T-helper 9 cell (primary cell): Measurements from ENCODE around the gene SULT2B1.
"Not testable (repeated sequence)": the region's sequence is repeated elsewhere in the genome, so short reads cannot be mapped to it uniquely, and the experiment has no call there.

ENCODE experiments used
- DNase-seq: peaks from one replicate; pipeline ENCODE4 v3.0.0-alpha.2; 2020

Gene SULT2B1

DNA sequence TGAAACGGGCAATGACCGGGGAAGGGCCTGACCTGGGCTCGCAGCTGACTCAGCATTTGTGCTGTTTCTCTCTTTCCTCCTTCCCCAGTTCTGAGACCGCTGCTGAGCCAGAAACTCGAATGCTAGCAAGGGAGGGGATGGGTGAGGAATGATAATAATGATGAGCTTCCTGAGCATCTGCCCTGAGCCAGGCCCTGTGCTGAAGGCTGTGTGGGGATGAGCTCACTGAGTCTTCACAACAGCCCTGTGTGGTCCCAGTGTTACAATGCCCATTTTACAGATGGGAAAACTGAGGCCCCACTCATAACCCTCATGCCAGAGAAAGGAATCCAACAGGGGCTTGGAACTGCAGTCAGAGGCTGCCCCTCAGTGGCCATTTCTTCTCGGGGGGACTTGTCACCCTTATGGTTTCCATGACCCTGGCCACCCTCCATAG, 8.1 kb downstream of the SULT2B1 start:
- no peak for DNase-seq

DNA sequence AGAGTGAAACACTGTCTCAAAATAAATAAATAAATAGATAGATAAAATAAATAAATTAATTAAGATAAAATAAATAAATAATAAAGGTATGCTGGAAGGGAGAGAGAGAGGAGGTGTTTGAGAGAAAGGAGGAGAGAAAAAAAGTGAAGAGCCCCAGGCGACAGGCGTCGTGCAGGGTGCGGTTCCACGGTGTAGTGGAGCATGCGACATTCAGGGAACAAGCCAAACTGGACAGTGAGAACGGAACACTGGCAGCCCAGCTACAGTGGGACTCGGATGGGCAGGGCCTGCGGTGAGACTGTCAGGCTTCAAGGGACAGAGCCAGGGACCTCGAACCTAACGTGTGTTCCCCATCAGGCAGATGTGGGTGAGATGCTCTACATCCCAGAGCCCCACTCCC, 9.4 kb downstream of the SULT2B1 start:
- DNase-seq = no peak

DNA sequence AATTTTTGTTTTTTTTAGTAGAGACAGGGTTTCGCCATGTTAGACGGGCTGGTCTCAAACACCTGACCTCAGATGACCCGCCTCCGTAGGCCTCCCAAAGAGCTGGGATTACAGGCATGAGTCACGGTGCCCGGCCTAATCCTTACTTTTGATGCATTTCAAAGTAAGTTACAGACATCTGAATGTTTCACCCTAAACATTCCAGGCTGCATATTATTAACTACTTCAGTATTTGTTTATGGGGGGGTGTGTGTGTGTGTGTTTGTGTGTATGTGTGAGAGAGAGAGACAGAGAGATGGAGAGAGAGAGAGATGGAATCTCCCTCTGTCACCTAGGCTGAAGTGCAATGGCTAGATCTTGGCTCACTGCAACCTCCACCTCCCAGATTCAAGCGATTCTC, 13.1 kb downstream of the SULT2B1 start:
- DNase-seq = no peak

DNA sequence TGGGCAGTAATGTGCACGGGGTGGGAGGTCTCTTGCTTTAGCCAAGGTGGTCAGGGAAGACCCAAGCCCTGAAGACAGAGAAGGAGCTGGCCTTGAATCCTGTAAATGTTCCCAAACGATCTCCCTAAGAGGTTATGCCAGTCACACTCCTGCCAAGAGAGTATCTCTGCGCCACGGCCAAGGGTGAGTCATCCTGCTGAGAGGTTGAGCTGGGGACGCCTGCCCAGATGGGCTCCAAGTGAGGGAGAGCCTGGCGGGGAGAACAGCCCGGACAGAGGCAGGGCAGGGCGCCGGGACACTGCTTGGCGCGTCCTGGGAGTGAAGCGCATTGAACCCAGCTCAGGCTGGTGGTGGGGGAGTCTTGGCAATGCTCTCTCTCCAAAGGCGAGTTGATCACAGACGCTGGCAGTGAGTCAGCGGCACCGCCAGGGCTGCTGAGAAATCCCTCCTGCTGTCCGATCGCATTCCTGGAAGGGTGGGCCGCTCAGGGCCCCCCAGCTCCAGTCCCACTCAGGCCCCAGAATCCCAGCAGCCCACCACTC, 16.4 kb downstream of the SULT2B1 start:
- DNase-seq = no peak

DNA sequence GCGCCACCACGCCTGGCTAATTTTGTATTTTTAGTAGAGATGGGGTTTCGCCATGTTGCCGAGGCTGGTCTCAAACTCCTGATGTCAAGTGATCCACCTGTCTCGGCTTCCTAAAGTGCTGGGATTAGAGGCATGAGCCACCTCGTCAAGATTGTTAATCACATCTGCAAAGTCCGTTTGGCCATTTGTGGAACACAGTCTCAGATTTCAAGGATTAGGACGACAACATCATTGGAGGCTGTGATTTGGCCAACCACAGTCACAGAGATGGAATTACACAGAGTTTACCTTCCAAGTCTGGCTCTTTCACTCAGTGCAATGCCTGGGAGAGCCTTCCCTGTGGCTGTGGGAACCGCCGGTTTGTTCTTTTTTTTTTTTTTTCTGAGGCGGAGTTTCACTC, 17.8 kb downstream of the SULT2B1 start:
- DNase-seq = no peak

DNA sequence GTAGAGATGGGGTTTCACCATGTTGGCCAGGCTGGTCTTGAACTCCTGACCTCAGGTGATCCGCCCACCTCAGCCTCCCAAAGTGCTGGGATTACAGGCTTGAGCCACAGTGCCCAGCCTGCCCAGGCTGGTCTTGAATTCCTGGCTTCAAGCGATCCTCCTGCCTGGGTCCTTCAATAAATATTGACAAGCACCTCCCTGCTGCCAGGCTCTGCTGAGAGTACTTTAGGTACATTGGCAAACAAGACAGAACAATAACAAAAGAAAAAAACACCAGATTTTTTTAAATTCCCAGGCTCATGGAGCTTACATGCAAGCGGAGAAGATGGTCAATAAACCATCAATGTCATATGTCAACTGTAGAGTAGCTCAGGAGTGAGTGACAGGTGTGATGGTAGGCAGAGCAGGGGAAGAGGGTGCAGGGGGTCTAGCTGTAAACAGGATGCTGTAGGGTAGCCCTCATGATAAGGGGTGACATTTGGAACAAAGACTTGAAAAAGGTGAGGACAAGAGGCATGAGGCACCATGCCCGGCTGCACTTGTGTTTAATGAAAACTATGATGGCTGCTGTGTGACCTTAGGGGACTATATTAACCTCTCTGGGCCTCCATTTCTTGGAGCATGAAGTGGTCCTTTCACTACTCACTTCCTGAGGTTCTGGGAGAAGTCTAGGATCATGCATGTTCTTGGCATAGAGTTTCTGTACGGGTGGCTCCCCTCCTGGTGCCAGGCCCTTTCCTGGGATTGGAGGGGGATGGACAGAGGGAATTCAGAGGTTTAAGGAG, 19.6 kb downstream of the SULT2B1 start:
- no peak for DNase-seq

DNA sequence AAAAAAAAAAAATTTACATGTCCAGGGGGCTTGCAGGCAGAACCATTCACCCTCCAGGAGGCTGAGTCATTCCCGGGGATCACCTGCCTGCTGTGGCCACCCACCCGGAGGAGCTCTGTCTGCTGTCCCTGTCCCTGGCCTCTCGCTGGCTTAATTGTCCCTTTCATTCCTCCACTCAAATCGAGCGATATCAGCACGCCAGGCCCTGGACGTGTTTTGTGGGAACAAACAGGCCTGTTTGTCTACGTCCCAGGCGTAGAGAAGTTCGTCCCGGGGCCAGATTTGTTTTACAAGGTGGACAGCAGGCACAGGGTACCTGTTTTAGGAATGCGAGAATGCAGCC, 21.2 kb downstream of the SULT2B1 start:
- DNase-seq = no peak

DNA sequence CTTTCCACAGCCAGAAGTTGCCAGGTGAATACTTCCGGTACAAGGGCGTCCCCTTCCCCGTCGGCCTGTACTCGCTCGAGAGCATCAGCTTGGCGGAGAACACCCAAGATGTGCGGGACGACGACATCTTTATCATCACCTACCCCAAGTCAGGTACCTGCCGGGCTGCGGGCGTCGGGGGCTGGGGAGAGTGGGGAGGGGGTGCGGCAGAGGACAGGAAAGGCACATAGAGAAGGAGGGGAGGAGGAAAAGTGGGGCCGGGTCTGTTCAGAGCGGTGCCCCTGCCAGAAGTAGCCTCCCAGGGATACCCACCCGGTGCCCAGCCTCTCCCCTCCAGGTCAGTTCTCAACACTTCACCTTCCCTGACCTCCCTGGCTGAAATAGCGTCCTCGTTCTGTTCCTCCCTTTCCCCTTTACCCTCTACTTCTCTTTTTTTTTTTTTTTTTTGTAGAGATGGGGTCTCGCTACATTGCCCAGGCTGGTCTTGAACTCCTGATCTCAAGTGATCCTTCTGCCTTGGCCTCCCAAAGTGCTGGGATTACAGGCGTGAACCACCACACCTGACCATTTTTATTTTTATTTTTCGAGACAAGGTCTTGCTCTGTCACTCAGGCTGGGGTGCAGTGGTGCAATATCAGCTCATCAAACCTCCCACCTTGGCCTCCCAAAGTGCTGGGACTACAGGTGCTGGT, 24.1 kb downstream of the SULT2B1 start:
- no peak for DNase-seq

DNA sequence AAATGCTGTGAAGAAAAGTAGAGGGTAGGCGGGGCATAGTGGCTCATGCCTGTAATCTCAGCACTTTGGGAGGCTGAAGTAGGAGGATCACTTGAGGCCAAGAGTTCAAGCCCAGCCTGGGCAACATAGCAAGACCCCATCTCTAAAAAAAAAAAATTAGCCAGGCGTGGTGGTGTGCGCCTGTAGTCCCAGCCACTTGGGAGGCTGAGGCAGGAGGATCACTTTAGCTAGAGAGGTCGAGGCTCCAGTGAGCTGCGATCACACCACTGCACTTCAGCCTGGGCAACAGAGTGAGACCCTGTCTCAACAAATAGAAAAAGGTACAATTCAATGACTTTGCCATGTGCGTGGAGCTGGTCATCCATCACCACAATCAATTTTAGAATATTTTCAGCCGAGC, 25.9 kb downstream of the SULT2B1 start:
- DNase-seq = not testable (repeated sequence)

DNA sequence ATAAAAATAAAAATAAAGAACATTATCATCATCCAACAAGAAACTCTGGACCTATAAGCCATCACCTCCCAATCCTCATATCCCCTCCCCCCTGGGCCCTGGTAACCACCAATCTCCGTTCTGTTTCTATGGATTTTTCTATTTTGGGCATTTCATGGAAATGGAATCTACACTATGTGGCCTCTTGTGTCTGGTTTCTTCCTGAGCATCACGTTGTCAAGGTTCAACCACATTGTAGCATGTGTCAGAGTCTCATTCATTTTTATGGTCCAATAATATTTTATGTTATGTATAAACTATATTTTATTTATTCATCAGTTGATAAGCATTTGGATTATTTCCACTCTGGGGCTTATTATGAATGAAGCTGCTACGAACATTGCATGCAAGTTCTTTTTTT, 26.9 kb downstream of the SULT2B1 start:
- no peak for DNase-seq

DNA sequence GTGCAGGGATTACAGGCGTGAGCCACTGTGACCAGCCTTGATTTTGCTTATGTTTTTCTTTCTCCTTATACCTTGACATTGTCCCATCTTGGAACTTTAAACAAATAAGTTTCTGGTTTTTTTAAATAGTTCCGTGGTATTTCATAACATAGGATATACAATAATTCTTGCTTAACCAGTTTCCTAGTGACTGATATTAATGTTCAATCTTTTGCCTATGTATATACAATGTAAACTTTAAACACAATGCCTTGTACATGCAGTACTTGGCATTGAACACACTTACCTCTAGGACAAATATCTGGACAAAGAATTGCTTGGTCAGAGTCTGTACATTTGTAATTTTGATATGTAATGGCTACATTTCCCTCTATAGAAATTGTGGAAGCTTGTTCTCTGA, 30.2 kb downstream of the SULT2B1 start:
- no peak for DNase-seq

DNA sequence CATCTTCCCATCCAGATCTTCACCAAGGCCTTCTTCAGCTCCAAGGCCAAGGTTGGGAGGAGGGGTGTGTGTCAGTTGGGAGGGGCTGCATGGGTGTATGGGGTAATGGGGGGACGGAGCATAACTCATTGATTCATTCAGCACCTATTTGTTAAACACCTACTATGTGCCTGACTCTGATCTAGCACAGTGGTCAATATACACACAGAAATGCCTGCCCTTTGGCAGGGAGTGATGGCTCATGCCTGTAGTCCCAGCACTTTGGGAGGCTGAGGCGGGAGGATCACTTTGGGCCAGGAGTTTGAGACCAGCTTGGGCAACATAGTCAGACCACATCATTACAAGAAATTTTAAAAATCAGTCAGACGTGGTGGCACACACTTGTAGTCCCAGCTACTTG, 35.4 kb downstream of the SULT2B1 start:
- no peak for DNase-seq

DNA sequence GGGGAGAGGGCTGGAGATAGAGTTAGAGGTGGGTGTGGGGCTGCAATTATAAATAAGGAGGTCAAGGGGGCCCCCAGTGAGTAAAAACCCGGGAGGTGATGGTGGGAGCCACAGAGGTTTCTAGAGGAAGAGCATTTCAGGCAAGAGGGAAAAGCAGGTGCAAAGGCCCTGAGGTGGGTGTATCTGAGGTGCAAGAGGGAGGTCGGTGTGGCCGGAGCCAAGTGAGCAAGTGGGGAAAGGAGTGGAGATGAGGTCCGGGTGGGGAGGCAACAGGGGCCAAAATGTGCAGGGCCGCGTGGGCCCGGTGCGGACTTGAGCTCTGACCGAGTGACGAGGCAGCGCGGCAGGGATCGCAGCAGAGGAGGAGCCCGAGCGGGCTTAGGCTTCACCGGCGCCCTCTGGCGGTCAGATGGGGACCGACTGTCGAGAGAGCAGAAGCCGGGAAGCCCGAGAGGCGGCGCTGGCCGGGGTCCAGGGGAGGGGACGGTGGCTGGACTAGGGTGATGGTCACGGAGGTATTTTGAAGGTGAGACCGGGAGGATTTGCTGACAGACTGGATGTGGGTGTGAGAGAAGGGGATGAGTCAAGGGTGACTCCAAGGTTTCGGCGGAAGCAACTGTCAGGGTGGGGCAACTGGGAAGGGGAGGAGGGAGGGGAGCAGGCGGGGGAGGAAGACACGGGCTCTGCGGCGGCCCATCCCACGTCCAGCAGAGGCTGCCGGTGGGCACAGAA, 36.9 kb downstream of the SULT2B1 start:
- DNase-seq = peak; percentile 94

DNA sequence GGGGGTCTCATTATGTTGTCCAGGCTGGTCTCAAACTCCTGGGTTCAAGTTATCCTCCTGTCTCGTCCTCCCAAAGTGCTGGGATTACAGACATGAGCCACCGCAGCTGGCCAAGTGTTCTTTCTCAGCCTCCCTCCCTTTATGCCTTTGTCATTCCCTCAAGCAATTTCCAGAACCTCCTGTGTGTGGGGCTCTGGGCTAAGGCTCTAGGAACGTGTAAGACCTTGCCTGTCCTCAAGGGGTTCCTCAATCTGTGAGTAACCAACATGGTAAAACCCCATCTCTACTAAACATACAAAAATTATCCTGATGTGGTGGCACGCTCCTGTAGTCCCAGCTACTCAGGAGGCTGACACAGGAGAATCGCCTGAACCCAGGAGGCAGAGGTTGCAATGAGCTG, 39.0 kb downstream of the SULT2B1 start:
- no peak for DNase-seq

DNA sequence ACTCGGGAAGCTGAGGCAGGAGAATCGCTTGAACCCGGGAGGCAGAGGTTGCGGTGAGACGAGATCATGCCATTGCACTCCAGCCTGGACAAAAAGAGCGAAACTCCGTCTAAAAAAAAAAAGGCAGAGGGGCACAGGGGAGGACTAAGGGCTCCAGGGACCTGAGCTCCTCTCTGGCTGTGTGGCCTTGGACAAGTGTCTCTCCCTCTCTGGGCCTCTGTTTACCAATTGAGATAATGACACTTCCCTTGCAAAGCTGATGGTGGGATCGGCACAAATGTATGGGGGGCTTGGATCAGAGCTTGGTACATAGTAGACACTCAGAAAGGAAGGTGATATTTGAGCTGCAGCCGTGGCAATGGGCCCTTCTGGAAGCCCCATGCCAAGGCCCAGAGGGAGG, 43.2 kb downstream of the SULT2B1 start:
- no peak for DNase-seq

DNA sequence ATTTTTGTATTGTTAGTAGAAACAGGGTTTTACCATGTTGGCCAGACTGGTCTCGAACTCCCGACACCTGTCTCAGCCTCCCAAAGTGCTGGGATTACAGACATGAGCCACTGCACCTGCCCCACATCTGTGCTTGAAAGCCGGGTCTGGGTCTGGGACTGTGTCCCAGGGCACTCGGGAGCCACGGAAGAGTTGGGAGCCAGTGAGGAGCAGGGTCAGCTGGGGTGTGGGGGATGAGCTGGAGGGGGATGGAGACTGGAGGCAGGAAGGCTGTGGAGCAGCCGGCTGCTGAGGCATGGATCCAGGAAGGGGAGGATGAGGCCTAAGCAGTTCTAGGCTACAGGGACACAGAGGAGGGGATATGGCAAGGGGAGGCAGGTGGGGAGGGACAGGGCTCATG, 43.9 kb downstream of the SULT2B1 start:
- DNase-seq = no peak

DNA sequence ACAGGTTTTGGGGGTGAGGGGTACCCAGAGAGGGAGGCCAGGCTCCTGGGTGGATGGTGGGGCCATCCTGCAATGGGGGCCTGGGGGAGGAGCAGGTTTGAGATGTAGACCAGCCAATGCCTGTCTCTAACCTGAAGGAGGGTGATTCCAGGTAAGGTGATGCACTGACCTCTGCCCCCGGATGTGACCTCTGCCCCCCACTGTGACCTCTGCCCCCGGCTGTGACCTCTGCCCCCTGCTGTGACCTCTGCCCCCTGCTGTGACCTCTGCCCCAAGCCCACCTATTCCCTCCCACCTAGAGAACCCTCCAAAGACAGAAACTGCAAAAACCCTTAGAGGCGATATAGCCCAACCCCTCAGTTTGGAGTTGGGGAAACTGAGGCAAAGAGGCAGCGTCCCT, 44.3 kb downstream of the SULT2B1 start:
- no peak for DNase-seq

DNA sequence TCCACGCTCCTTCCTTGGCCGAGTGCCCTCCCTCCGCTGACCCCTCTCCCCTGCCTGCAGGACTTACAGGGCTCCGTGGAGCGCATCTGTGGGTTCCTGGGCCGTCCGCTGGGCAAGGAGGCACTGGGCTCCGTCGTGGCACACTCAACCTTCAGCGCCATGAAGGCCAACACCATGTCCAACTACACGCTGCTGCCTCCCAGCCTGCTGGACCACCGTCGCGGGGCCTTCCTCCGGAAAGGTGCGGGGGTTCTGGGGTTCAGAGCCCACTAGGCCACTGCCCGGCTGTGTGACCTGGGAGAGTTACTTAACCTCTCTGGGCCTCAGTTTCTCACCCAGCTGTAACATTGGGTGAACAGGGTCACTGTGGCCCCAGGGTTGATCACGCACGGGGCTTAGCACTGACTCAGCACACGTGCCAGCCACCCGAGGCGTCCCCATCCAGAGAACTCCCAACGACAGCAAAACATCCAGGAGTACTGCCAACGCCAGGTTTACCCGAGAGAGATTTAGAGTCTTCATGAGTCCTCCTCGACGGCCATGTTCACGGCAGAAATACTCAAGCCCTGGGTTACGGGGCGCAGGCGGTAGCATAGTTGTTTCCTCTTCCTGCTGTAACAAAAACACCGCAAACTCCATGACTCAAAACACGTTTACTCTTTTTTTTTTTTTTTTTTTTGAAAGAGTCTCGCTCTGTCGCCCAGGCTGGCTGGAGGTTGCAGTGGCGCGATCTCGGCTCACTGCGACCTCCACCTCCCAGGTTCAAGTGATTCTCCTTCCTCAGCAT, 44.9 kb downstream of the SULT2B1 start:
- peak; percentile 38 for DNase-seq

DNA sequence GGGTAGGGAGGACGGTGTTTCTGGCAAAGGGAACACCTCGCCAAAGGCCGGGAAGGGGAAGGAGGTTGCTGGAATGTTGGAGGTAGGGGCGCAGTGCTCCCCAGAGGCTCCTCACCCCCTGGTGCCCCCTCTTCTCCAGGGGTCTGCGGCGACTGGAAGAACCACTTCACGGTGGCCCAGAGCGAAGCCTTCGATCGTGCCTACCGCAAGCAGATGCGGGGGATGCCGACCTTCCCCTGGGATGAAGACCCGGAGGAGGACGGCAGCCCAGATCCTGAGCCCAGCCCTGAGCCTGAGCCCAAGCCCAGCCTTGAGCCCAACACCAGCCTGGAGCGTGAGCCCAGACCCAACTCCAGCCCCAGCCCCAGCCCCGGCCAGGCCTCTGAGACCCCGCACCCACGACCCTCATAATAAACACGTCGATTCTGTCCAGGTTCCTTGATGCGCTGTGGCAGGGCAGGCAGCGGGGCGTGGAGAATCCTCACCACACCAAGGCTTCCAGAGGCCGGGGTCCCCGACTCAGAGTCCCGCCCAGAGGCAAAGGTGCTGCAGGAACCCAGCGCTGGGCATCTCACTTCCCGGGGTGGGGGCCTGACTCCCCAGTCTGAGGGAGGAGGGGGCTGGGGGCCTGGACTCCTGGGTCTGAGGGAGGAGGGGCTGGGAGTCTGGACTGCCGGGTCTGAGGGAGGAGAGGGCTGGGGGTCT, 47.2 kb downstream of the SULT2B1 start:
- no peak for DNase-seq

DNA sequence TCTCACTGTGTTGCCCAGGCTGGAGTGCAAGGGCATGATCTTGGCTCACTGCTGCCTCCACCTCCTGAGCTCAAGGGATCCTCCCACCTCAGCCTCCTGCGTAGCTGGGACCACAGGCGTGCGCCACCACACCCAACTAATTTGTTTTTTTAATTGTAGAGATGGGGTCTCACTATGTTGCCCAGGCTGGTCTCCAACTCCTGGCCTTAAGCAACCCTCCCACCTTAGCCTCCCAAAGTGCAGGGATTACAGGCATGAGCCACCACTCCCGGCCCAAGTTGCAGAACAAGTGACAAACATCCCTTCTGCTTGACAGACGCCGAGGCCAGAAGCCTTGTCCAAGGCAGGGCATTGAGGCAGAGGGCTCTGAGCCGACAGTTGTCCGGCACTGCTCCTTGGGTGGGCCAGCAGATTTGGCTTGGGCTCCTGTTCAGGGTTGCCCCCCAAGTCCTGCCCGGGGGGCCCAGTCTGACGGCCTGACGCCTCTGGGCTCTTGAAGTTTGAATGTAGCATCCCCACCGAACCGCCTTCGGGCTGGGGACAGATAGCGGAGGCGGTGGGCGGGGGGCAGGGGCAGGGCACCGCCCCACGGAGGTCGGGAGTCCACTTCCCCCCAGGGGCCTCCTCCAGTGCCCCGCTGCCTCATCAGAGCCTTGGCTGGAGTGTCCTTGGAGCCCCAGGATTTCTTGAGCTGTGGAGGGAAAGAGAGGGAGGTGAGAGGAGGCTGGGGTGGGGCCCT, 48.9 kb downstream of the SULT2B1 start:
- no peak for DNase-seq

DNA sequence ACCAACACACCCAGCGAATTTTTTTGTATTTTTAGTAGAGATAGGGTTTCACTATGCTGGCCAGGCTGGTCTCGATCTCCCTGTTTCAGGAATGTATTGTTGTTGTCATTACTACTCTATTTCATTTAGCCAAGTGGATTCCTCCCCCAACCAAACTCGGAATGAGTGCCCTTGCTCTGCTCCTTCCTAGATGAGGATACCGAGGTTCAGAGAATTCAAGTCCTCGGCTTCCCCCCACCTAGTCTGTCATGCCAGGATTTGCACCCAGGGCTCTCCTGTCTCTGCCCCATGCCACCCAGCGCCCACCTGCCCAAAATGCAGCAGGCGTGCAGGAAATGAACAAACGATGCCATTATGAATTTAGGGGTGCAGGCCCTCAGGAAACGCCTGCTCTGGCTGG, 51.0 kb downstream of the SULT2B1 start:
- no peak for DNase-seq
